ENCODE results near the gene NR2E3. TPM values are rescaled to one million over a fixed set of nuclear protein-coding genes. Genes with fewer than 3 reads are reported as not detected.

Gene NR2E3
- 0.11 TPM for polyA plus RNA-seq (2013, experiment 1 of 2)
- 0.05 TPM for polyA plus RNA-seq (2013, experiment 2 of 2)

DNA sequence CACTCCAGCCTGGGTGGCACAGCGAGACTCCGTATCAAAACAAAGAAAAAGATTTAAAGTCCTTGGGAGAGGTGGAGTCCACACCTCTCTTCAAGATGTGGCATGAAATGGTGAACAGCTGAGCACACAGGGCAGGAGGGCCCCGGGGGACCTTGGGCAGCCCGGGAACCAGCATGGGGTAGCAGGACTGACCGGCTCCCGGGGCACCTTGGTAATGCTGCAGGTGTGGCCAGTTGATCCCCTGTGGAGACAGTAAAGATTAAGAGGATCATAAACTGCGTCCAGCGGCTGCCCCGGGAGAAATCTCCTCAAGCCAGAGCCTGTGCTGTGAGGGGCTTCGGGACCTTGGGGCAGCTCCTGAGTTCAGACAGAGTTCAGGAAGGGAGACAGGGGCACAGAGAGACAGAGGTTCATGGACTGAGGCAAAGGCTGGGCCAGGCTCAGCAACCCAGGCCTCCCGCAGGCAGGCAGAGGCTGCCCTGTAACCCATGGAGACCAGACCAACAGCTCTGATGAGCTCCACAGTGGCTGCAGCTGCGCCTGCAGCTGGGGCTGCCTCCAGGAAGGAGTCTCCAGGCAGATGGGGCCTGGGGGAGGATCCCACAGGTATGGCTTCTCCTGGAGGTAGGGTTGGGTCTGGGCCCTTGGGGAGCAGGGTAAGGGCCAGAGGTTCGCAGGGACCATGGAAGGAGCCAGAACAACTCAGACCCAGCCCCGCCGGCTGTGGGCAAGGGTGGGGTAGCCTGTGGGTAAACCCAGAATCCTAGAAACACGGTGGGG is at the start of gene NR2E3:
Gene NR2E3, plus strand, starts transcription at position 299 of the 780 bp plus-strand sequence. Its CDS starts 190 bp downstream, at position 489.
- Histone ChIP-seq H3K4me2 (ENCODE audit: low read length, poor library complexity, severe bottlenecking) (no peak within 1 kb of the TSS), H3K23ac (ENCODE audit: low read length in 2 of 2) (no peak within 1 kb of the TSS), H3K4me3 (ENCODE audit: insufficient read depth in 1 of 2, low read depth in 1 of 2, low read length in 2 of 2) (no peak within 1 kb of the TSS), H3K9ac (ENCODE audit: low read length) (no peak within 1 kb of the TSS), H3K14ac (ENCODE audit: low read length in 2 of 2) (peak within 1 kb of the TSS in 1 of 2 experiments; percentile 22), H4K91ac (ENCODE audit: low read length) (no peak within 1 kb of the TSS), H2BK5ac (ENCODE audit: low read depth, low read length, poor library complexity, severe bottlenecking) (no peak within 1 kb of the TSS), H3K18ac (ENCODE audit: low read depth in 1 of 2, low read length in 2 of 2) (no peak within 1 kb of the TSS), H3K9me3 (ENCODE audit: control insufficient read depth, low read length) (no peaks in the 10 kb centered on the region), H3K4me1 (ENCODE audit: control insufficient read depth, insufficient read depth, low read depth, low read length) (peaks cover 41% of the 10 kb centered on the region), H4K8ac (ENCODE audit: low read length) (no peak within 1 kb of the TSS), H3K27ac (ENCODE audit: low read length, poor library complexity, severe bottlenecking) (no peak within 1 kb of the TSS), H3K79me1 (replicated peaks; ENCODE audit: low read length, poor library complexity, severe bottlenecking) (no peaks in the 10 kb centered on the region), H3K27me3 (ENCODE audit: control insufficient read depth in 1 of 2, insufficient read depth in 1 of 2, low read length in 2 of 2) (peaks cover 0 to 29% of the 10 kb centered on the region in 2 experiments), H2BK120ac (ENCODE audit: low read depth, low read length) (no peak within 1 kb of the TSS), H2AK5ac (ENCODE audit: low read length, severe bottlenecking) (peak within 1 kb of the TSS; percentile 94), H2AFZ (ENCODE audit: low read depth, low read length) (no peak within 1 kb of the TSS), H2BK12ac (ENCODE audit: low read length in 2 of 2) (no peak within 1 kb of the TSS), H2BK15ac (ENCODE audit: low read depth, poor library complexity, severe bottlenecking) (no peak within 1 kb of the TSS), H3K4ac (ENCODE audit: low read depth in 1 of 2, low read length in 2 of 2) (no peak within 1 kb of the TSS), H3K36me3 (ENCODE audit: control insufficient read depth in 1 of 2, insufficient read depth in 2 of 2, low read depth in 1 of 2, low read length in 2 of 2) (peaks cover 0 to 19% of the 10 kb centered on the region in 2 experiments)
- 77% methylated on average over 16 of the region's 16 CpGs for WGBS
- no peak for DNase-seq

DNA sequence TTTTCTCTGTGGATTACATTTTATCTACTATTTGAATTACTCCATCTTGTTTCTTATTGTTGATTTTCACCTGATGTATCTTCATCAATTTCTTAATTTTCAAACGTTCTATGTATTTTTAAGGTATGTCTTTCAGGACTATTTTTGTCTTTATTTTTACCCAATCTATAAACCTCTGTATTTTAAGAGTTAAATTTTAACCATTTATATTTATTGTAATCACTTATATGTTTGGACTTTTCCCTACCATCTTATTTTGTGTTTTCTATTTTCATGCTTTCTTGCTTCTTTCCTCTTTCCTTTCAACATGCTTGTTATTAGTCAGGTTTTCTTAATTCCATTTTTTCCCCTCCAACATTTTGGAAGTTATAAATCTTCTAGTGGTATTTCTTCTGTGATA is 49.5 kb upstream of the NR2E3 start:
- no peaks in the 10 kb centered on the region for H3K27me3 ChIP-seq (ENCODE audit: control insufficient read depth in 1 of 2, insufficient read depth in 1 of 2, low read length in 2 of 2)
- no peak overlapping the region for H3K9ac ChIP-seq (ENCODE audit: low read length)
- peaks cover 11% of the 10 kb centered on the region for H3K79me1 ChIP-seq (replicated peaks; ENCODE audit: low read length, poor library complexity, severe bottlenecking)
- H4K91ac ChIP-seq (ENCODE audit: low read length) = no peak overlapping the region
- no peak overlapping the region for H2BK12ac ChIP-seq (ENCODE audit: low read length in 2 of 2)
- no peak overlapping the region for H3K23ac ChIP-seq (ENCODE audit: low read length in 2 of 2)
- no peak overlapping the region for H3K4me3 ChIP-seq (ENCODE audit: insufficient read depth in 1 of 2, low read depth in 1 of 2, low read length in 2 of 2)
- H4K8ac ChIP-seq (ENCODE audit: low read length) = no peak overlapping the region
- H3K18ac ChIP-seq (ENCODE audit: low read depth in 1 of 2, low read length in 2 of 2) = no peak overlapping the region
- WGBS = no CpG with 5 or more reads among the region's 1 CpG
- no peak overlapping the region for H2AK5ac ChIP-seq (ENCODE audit: low read length, severe bottlenecking)
- no peak overlapping the region for H2BK5ac ChIP-seq (ENCODE audit: low read depth, low read length, poor library complexity, severe bottlenecking)
- no peak for DNase-seq
- no peak overlapping the region for H3K4ac ChIP-seq (ENCODE audit: low read depth in 1 of 2, low read length in 2 of 2)
- H3K14ac ChIP-seq (ENCODE audit: low read length in 2 of 2) = no peak overlapping the region
- H2BK120ac ChIP-seq (ENCODE audit: low read depth, low read length) = no peak overlapping the region
- peaks cover 12% of the 10 kb centered on the region for H3K9me3 ChIP-seq (ENCODE audit: control insufficient read depth, low read length)
- no peak overlapping the region for H3K4me2 ChIP-seq (ENCODE audit: low read length, poor library complexity, severe bottlenecking)
- H3K36me3 ChIP-seq (ENCODE audit: control insufficient read depth in 1 of 2, insufficient read depth in 2 of 2, low read depth in 1 of 2, low read length in 2 of 2) = peaks cover 10 to 11% of the 10 kb centered on the region in 2 experiments
- H3K4me1 ChIP-seq (ENCODE audit: control insufficient read depth, insufficient read depth, low read depth, low read length) = peaks cover 6% of the 10 kb centered on the region
- no peak overlapping the region for H2AFZ ChIP-seq (ENCODE audit: low read depth, low read length)
- no peak overlapping the region for H3K27ac ChIP-seq (ENCODE audit: low read length, poor library complexity, severe bottlenecking)
- H2BK15ac ChIP-seq (ENCODE audit: low read depth, poor library complexity, severe bottlenecking) = no peak overlapping the region

DNA sequence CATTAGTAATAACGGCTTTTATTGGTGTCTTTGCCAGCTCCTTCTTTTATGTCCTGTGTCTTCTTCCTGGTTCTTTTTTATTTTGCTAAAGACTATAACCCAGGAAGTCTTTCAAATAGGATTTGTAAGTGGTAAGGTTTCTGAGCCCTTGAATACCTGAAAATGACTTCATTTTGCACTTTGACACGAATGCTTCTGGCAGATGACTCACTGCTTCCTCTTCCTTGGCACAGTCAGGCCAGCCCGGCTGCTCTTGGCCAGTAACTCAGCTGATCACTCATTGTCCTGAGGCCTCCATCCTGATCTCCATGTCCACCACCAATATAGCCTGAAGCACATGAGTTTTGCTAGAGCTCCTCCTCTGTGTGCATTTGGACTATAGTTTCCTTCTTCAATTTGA is 48.7 kb upstream of the NR2E3 start:
- WGBS = 14% methylated on average over 3 of the region's 3 CpGs
- H3K23ac ChIP-seq (ENCODE audit: low read length in 2 of 2) = no peak overlapping the region

DNA sequence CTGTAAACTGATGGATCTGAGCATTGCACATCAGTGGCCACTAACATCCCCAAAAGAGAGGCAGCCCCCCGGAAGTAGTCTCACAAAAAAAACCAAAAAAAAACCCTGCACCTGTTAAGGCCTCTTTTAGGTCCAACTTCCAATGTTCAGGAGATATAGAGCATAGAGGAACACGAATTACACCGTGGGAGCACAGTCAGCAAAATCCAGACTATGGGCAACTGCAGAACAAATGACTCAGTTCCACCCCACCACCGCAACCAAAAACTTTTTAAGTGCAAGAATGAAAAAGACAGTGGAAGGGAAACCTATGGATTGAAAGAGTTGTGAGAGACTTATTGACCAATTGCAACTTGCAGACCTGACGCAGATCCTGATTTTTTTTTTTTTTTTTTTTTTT is 42.2 kb upstream of the NR2E3 start:
- Histone ChIP-seq H3K23ac (ENCODE audit: low read length in 2 of 2) (no peak overlapping the region), H3K27me3 (ENCODE audit: control insufficient read depth in 1 of 2, insufficient read depth in 1 of 2, low read length in 2 of 2) (no peaks in the 10 kb centered on the region), H3K4ac (ENCODE audit: low read depth in 1 of 2, low read length in 2 of 2) (no peak overlapping the region), H3K9me3 (ENCODE audit: control insufficient read depth, low read length) (no peaks in the 10 kb centered on the region), H4K8ac (ENCODE audit: low read length) (no peak overlapping the region), H2BK15ac (ENCODE audit: low read depth, poor library complexity, severe bottlenecking) (no peak overlapping the region), H3K14ac (ENCODE audit: low read length in 2 of 2) (no peak overlapping the region), H2BK120ac (ENCODE audit: low read depth, low read length) (no peak overlapping the region), H3K18ac (ENCODE audit: low read depth in 1 of 2, low read length in 2 of 2) (no peak overlapping the region), H3K9ac (ENCODE audit: low read length) (no peak overlapping the region), H4K91ac (ENCODE audit: low read length) (no peak overlapping the region), H2BK5ac (ENCODE audit: low read depth, low read length, poor library complexity, severe bottlenecking) (no peak overlapping the region), H2AFZ (ENCODE audit: low read depth, low read length) (no peak overlapping the region), H3K36me3 (ENCODE audit: control insufficient read depth in 1 of 2, insufficient read depth in 2 of 2, low read depth in 1 of 2, low read length in 2 of 2) (peaks cover 11 to 17% of the 10 kb centered on the region in 2 experiments), H2AK5ac (ENCODE audit: low read length, severe bottlenecking) (no peak overlapping the region), H3K4me3 (ENCODE audit: insufficient read depth in 1 of 2, low read depth in 1 of 2, low read length in 2 of 2) (no peak overlapping the region), H2BK12ac (ENCODE audit: low read length in 2 of 2) (no peak overlapping the region), H3K4me2 (ENCODE audit: low read length, poor library complexity, severe bottlenecking) (no peak overlapping the region), H3K79me1 (replicated peaks; ENCODE audit: low read length, poor library complexity, severe bottlenecking) (peaks cover 6% of the 10 kb centered on the region), H3K27ac (ENCODE audit: low read length, poor library complexity, severe bottlenecking) (no peak overlapping the region), H3K4me1 (ENCODE audit: control insufficient read depth, insufficient read depth, low read depth, low read length) (no peaks in the 10 kb centered on the region)
- DNase-seq = no peak
- whole genome bisulfite sequencing = 97% methylated on average over 3 of the region's 5 CpGs

More for the DNA sequence above, 48.7 kb upstream of the NR2E3 start:
- no peak overlapping the region for H3K18ac ChIP-seq (ENCODE audit: low read depth in 1 of 2, low read length in 2 of 2)
- no peak overlapping the region for H2BK120ac ChIP-seq (ENCODE audit: low read depth, low read length)
- peak; percentile 82 for DNase-seq
- no peak overlapping the region for H3K14ac ChIP-seq (ENCODE audit: low read length in 2 of 2)
- H3K79me1 ChIP-seq (replicated peaks; ENCODE audit: low read length, poor library complexity, severe bottlenecking) = peaks cover 11% of the 10 kb centered on the region
- peaks cover 6% of the 10 kb centered on the region for H3K4me1 ChIP-seq (ENCODE audit: control insufficient read depth, insufficient read depth, low read depth, low read length)
- no peak overlapping the region for H2BK5ac ChIP-seq (ENCODE audit: low read depth, low read length, poor library complexity, severe bottlenecking)
- H2BK12ac ChIP-seq (ENCODE audit: low read length in 2 of 2) = no peak overlapping the region
- no peaks in the 10 kb centered on the region for H3K27me3 ChIP-seq (ENCODE audit: control insufficient read depth in 1 of 2, insufficient read depth in 1 of 2, low read length in 2 of 2)
- no peak overlapping the region for H2AFZ ChIP-seq (ENCODE audit: low read depth, low read length)
- no peak overlapping the region for H4K91ac ChIP-seq (ENCODE audit: low read length)
- H2AK5ac ChIP-seq (ENCODE audit: low read length, severe bottlenecking) = no peak overlapping the region
- H3K4me2 ChIP-seq (ENCODE audit: low read length, poor library complexity, severe bottlenecking) = no peak overlapping the region
- no peak overlapping the region for H3K9ac ChIP-seq (ENCODE audit: low read length)
- H3K4ac ChIP-seq (ENCODE audit: low read depth in 1 of 2, low read length in 2 of 2) = no peak overlapping the region
- H3K9me3 ChIP-seq (ENCODE audit: control insufficient read depth, low read length) = peaks cover 12% of the 10 kb centered on the region
- no peak overlapping the region for H4K8ac ChIP-seq (ENCODE audit: low read length)
- H2BK15ac ChIP-seq (ENCODE audit: low read depth, poor library complexity, severe bottlenecking) = no peak overlapping the region
- H3K4me3 ChIP-seq (ENCODE audit: insufficient read depth in 1 of 2, low read depth in 1 of 2, low read length in 2 of 2) = no peak overlapping the region
- H3K36me3 ChIP-seq (ENCODE audit: control insufficient read depth in 1 of 2, insufficient read depth in 2 of 2, low read depth in 1 of 2, low read length in 2 of 2) = peaks cover 11 to 13% of the 10 kb centered on the region in 2 experiments
- H3K27ac ChIP-seq (ENCODE audit: low read length, poor library complexity, severe bottlenecking) = peak overlapping the region; percentile 64
